Hepatocyte (in vitro differentiated cells): ENCODE results near the gene UBXN6.

Experiments used
- EZH2 ChIP-seq: fragments of 200-600 bp; sonication (generic); IDR thresholded peaks from 2 replicates; pipeline ENCODE4 v1.6.1; 2016; ENCODE audit warnings: antibody characterized with exemption, mild to moderate bottlenecking, borderline replicate concordance
- EZH2phosphoT487 ChIP-seq: fragments of 200-600 bp; sonication (generic); IDR thresholded peaks from one replicate; pipeline ENCODE4 v1.6.1; 2018; ENCODE audit warnings: antibody characterized with exemption, mild to moderate bottlenecking, low read depth, moderate library complexity; ENCODE audit not compliant: unreplicated experiment, severe bottlenecking
- TF ChIP-seq, protein P1 (sequence below): fragments of 200-600 bp; sonication (generic); IDR thresholded peaks from 2 replicates; pipeline ENCODE4 v1.5.1; 2016; ENCODE audit warnings: antibody characterized with exemption, mild to moderate bottlenecking; ENCODE audit not compliant: poor library complexity

DNA sequence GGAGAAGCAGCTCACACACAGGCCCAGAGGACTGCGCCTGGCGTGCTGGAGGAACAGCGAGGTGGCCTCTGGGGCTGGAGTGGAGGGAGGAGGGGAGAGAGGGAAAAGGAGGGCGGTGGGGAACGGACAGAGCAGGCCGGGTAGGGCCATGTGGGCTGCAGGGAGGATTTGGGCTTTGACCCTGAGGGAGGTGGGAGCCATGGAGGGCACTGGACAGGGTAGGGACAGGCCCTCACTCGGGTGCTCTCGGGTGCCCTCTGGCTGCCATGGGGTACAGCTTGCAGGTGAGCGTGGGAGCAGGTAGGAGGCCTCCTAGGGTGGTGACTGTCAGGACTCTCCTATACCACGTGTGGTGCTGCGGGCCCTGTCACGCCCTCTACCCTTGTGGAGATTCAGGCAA lies 37.9 kb upstream of the UBXN6 start:
- no peak for TF ChIP-seq EZH2
- TF ChIP-seq, protein P1, sequence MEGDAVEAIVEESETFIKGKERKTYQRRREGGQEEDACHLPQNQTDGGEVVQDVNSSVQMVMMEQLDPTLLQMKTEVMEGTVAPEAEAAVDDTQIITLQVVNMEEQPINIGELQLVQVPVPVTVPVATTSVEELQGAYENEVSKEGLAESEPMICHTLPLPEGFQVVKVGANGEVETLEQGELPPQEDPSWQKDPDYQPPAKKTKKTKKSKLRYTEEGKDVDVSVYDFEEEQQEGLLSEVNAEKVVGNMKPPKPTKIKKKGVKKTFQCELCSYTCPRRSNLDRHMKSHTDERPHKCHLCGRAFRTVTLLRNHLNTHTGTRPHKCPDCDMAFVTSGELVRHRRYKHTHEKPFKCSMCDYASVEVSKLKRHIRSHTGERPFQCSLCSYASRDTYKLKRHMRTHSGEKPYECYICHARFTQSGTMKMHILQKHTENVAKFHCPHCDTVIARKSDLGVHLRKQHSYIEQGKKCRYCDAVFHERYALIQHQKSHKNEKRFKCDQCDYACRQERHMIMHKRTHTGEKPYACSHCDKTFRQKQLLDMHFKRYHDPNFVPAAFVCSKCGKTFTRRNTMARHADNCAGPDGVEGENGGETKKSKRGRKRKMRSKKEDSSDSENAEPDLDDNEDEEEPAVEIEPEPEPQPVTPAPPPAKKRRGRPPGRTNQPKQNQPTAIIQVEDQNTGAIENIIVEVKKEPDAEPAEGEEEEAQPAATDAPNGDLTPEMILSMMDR, result no peak
- no peak for TF ChIP-seq EZH2phosphoT487
